ENCODE results near the gene FCHSD2. TPM values are rescaled to one million over a fixed set of nuclear protein-coding genes. Genes with fewer than 3 reads are reported as not detected.

Gene FCHSD2
- total and polyA plus RNA-seq, 2 of the 13 experiments (the other 11 are each of a cell fraction or from before 2014, with no cell fraction given): 20.5 to 24.8 TPM

- peak; percentile 99 for TF ChIP-seq PRDM10 (CRISPR knock-in tag; IDR thresholded peaks at IDR 0.05; ENCODE audit: low read depth)
- peak; percentile 55 for TF ChIP-seq ZNF547 (CRISPR knock-in tag; IDR thresholded peaks at IDR 0.05)
- no peak for TF ChIP-seq FOXA1 (IDR thresholded peaks at IDR 0.05)
- no peak for TF ChIP-seq FOXA1 (CRISPR knock-in tag; IDR thresholded peaks at IDR 0.05)
These were observed 328.3 kb downstream of the FCHSD2 start (continued) for GRCh38 chr11:72813740-72814285.

GRCh38 chr11:72812967-72813739, 329.0 kb downstream of the FCHSD2 start:
- intact Hi-C loops (cut with micrococcal nuclease; ENCODE audit: unreplicated experiment): loop anchor here (1.0 to 2.0 kb wide), 3 partner anchors 18 to 88 kb away; partner anchors contain the start of gene STARD10
- TSS peak; percentile 77 for BruUV-seq (replicated peaks)
- peak overlapping the region; percentile 94 for H3K27ac ChIP-seq (ENCODE audit: extremely low read length, insufficient read depth, low read length)
- H3K4me2 ChIP-seq (ENCODE audit: low read depth, low read length): peak overlapping the region; percentile 99
- H3K36me3 ChIP-seq (replicated peaks in 1 of 2; ENCODE audit: control insufficient read depth in 1 of 2, insufficient read depth in 2 of 2, low read length in 2 of 2): peaks cover 0 to 2% of the 10 kb centered on the region in 2 experiments; a peak in 2 of 5 replicates
- FAIRE-seq (peak; percentile 91), ATAC-seq (peak; percentile 72), DNase-seq (ENCODE audit: low spot score) (peak; percentile 70)
- POLR2A ChIA-PET: interaction anchor here (0.8 to 2.9 kb wide), 9 partner anchors 11 to 364 kb away, joined by 3 to 22 read pairs (median 3); partner anchors contain the start of gene STARD10
- peak overlapping the region; percentile 91 for H3K9ac ChIP-seq (ENCODE audit: insufficient read depth, low read depth, low read length)
- CTCF ChIA-PET (ENCODE audit: low intra/inter-chr PET ratio, low total read pairs): interaction anchor here (3.6 kb wide), 1 partner anchor 88 kb away, joined by 25 read pairs; no protein-coding TSS in a partner anchor
- peaks cover 20% of the 10 kb centered on the region for H3K79me2 ChIP-seq (ENCODE audit: insufficient read depth, low read length)
- H3K4me3 ChIP-seq (replicated peaks in 1 of 3; ENCODE audit: insufficient read depth in 1 of 3, low read depth in 2 of 3, low read length in 3 of 3): peak overlapping the region; percentile 73 to 90 (median 82)
- no peaks in the 10 kb centered on the region for H4K20me1 ChIP-seq (ENCODE audit: insufficient read depth, low read length)
- WGBS (ENCODE audit: low lambda C conversion rate): 0% methylated on average over 7 of the region's 24 CpGs
- no peaks in the 10 kb centered on the region; a peak in 1 of 5 replicates for H3K27me3 ChIP-seq (ENCODE audit: control insufficient read depth in 1 of 2, insufficient read depth in 2 of 2, low read length in 2 of 2)
- in situ Hi-C loops (cut with HindIII; ENCODE audit: extremely low pct_ligation_motif_present, low pct_unique_long_range_greater_than_20kb): no loop called here
- peaks cover 41% of the 10 kb centered on the region for H3K4me1 ChIP-seq (ENCODE audit: insufficient read depth, low read length)
- H2AFZ ChIP-seq (ENCODE audit: low read length): peak overlapping the region; percentile 43
- H3K9me3 ChIP-seq (ENCODE audit: low read length): no peaks in the 10 kb centered on the region
- no peak for TF ChIP-seq SMARCC2 (IDR thresholded peaks at IDR 0.05)
- no peak for TF ChIP-seq JARID2 (CRISPR knock-in tag; IDR thresholded peaks at IDR 0.05; ENCODE audit: insufficient replicate concordance)
- TF ChIP-seq ZFY (CRISPR knock-in tag; IDR thresholded peaks at IDR 0.05): no peak
- peak; percentile 7; the same call in 1 of the 2 replicates for TF ChIP-seq ZNF34 (CRISPR knock-in tag; IDR thresholded peaks at IDR 0.05; ENCODE audit: borderline replicate concordance)
- peak; percentile 70 for TF ChIP-seq THAP11 (CRISPR knock-in tag; IDR thresholded peaks at IDR 0.05)
- TF ChIP-seq HIC2 (CRISPR knock-in tag; IDR thresholded peaks at IDR 0.05; ENCODE audit: low read depth): peak; percentile 38
- peak; percentile 13; the same call in 1 of the 2 replicates for TF ChIP-seq ZNF788 (CRISPR knock-in tag; IDR thresholded peaks at IDR 0.05; ENCODE audit: borderline replicate concordance)
- no peak for TF ChIP-seq ZNF709 (CRISPR knock-in tag; IDR thresholded peaks at IDR 0.05)
- TF ChIP-seq NRL (CRISPR knock-in tag; IDR thresholded peaks at IDR 0.05; ENCODE audit: borderline replicate concordance): peak; percentile 52; the same call in 1 of the 2 replicates
- TF ChIP-seq CREB3 (CRISPR knock-in tag; IDR thresholded peaks at IDR 0.05): no peak
- TF ChIP-seq ZBTB20 (CRISPR knock-in tag; IDR thresholded peaks at IDR 0.05; ENCODE audit: borderline replicate concordance, low read depth): no peak
